GM12878 (cell line): ENCODE results near the gene MYBPC2. TPM values are rescaled to one million over a fixed set of nuclear protein-coding genes. Genes with fewer than 3 reads are reported as not detected.

Source experiments
- ATAC-seq: fragments of 200-7000 bp; cut with Tn5 transposase; 3 replicates; pipeline ENCODE4 v1.9.1; 2020; ENCODE audit warnings: mild to moderate bottlenecking, moderate library complexity
- BruUV-seq: library from RNA; stranded (reverse); fragments of 400-500 nt; replicated peaks from 2 replicates; lab custom pipeline; 2021; lab: Mats Ljungman, UMichigan
- CTCF ChIA-PET: fragments of 300-600 bp; sonication (Branson Sonifier 250); formaldehyde crosslinking; extraction: SDS; loops from one replicate; lab custom pipeline; 2021; ENCODE audit warnings: inconsistent platforms; lab: Yijun Ruan, JAX
- POLR2A ChIA-PET: fragments of 350-600 bp; formaldehyde crosslinking; extraction: SDS; loops from one replicate; lab custom pipeline; 2021; ENCODE audit warnings: inconsistent platforms; lab: Charles Lee
- RAD21 ChIA-PET: fragments of 300-600 bp; sonication (Branson Sonifier 250); formaldehyde crosslinking; loops from one replicate; lab custom pipeline; 2023; ENCODE audit warnings: antibody characterized with exemption; ENCODE audit not compliant: unreplicated experiment; lab: Charles Lee
- SMC1A ChIA-PET: fragments of 300-600 bp; sonication (Branson Sonifier 250); formaldehyde crosslinking; loops from one replicate; lab custom pipeline; 2023; ENCODE audit not compliant: unreplicated experiment, uncharacterized antibody; lab: Charles Lee
- DNase-seq: peaks from one replicate; pipeline ENCODE4 v3.0.0-alpha.2; 2011; ENCODE audit warnings: low read depth, low spot score
- FAIRE-seq: peaks from 3 replicates; lab custom pipeline; 2011; peaks lifted over from hg19 to GRCh38; lab: Jason Lieb, UNC
- H2AFZ ChIP-seq: 2 replicates; pipeline ENCODE4 v1.6.0; 2011; ENCODE audit warnings: low read depth, low read length, control low read depth; ENCODE audit not compliant: control insufficient read depth
- H3K27ac ChIP-seq: 2 replicates; pipeline ENCODE4 v1.5.1; 2011; ENCODE audit warnings: control low read depth; ENCODE audit not compliant: control insufficient read depth, insufficient read depth
- H3K27me3 ChIP-seq, 2 experiments: replicated peaks in 1 of 2; 2 replicates each; pipeline versions ENCODE4 v1.6.0 to v1.6.1; 2011; ENCODE audit warnings: low read length in 1 of 2; ENCODE audit not compliant: control insufficient read depth in 2 of 2, insufficient read depth in 2 of 2
- H3K36me3 ChIP-seq, 2 experiments: 2 replicates each; pipeline ENCODE4 v1.5.1; 2011; ENCODE audit warnings: low read length in 1 of 2; ENCODE audit not compliant: control insufficient read depth in 2 of 2, insufficient read depth in 2 of 2
- H3K4me1 ChIP-seq: 2 replicates; pipeline ENCODE4 v1.6.1; 2011; ENCODE audit warnings: mild to moderate bottlenecking, low read length, moderate library complexity, mixed read lengths; ENCODE audit not compliant: control insufficient read depth, insufficient read depth
- H3K4me2 ChIP-seq: 2 replicates; pipeline ENCODE4 v1.6.0; 2011; ENCODE audit warnings: control low read depth; ENCODE audit not compliant: control insufficient read depth, insufficient read depth
- H3K4me3 ChIP-seq: fragments of 200-600 bp; sonication (generic); 2 replicates; pipeline ENCODE4 v1.5.1; 2016
- H3K79me2 ChIP-seq: 2 replicates; pipeline ENCODE4 v1.6.0; 2011; ENCODE audit warnings: low read length; ENCODE audit not compliant: control insufficient read depth, insufficient read depth
- H3K9ac ChIP-seq: 2 replicates; pipeline ENCODE4 v1.8.0; 2011; ENCODE audit warnings: low read length, control low read depth, mixed read lengths; ENCODE audit not compliant: control insufficient read depth, insufficient read depth
- H3K9me3 ChIP-seq: replicated peaks from 3 replicates; pipeline ENCODE4 v1.5.1; 2011; ENCODE audit warnings: mild to moderate bottlenecking, low read length; ENCODE audit not compliant: control insufficient read depth, insufficient read depth
- H4K20me1 ChIP-seq: 2 replicates; pipeline ENCODE4 v1.6.0; 2011; ENCODE audit not compliant: control insufficient read depth, insufficient read depth
- ASH2L ChIP-seq: fragments of 300-600, 200-600 bp; sonication (generic); IDR thresholded peaks from 2 replicates; pipeline ENCODE4 v1.6.1; 2017; ENCODE audit warnings: low read depth, mild to moderate bottlenecking, borderline replicate concordance
- BCL11A ChIP-seq: IDR thresholded peaks from 2 replicates; pipeline ENCODE4 v1.6.1; 2011; ENCODE audit warnings: low read depth, low read length
- BCL3 ChIP-seq: IDR thresholded peaks from 2 replicates; pipeline ENCODE4 v1.6.1; 2011; ENCODE audit warnings: borderline replicate concordance, low read depth, mild to moderate bottlenecking, moderate library complexity, low read length; ENCODE audit not compliant: insufficient read depth, poor library complexity, severe bottlenecking
- CHD4 ChIP-seq: fragments of 200-600 bp; sonication (generic); IDR thresholded peaks from 2 replicates; pipeline ENCODE4 v1.6.1; 2016; ENCODE audit warnings: mild to moderate bottlenecking
- MTA2 ChIP-seq: fragments of 450-650 bp; IDR thresholded peaks from 2 replicates; pipeline ENCODE4 v1.6.1; 2016; ENCODE audit warnings: low read depth, mild to moderate bottlenecking, moderate library complexity
- MYB ChIP-seq: fragments of 150-350 bp; IDR thresholded peaks from 2 replicates; pipeline ENCODE4 v1.6.1; 2014; ENCODE audit warnings: mild to moderate bottlenecking, low read depth, low read length, borderline replicate concordance
- NFYA ChIP-seq: IDR thresholded peaks from 2 replicates; pipeline ENCODE4 v1.6.1; 2011; ENCODE audit warnings: low read depth, mild to moderate bottlenecking, low read length, improper control_type of control experiment, borderline replicate concordance
- NR2C2 ChIP-seq: IDR thresholded peaks from 2 replicates; pipeline ENCODE4 v1.6.1; 2011; ENCODE audit warnings: borderline replicate concordance, low read depth; ENCODE audit not compliant: control insufficient read depth, insufficient read length
- PAX5 ChIP-seq: IDR thresholded peaks from 2 replicates; pipeline ENCODE4 v1.6.1; 2011; ENCODE audit warnings: low read depth, low read length, borderline replicate concordance
- SIX5 ChIP-seq: IDR thresholded peaks from 2 replicates; pipeline ENCODE4 v1.6.1; 2011; ENCODE audit warnings: mild to moderate bottlenecking, low read depth, low read length, moderate library complexity; ENCODE audit not compliant: severe bottlenecking
- SPI1 ChIP-seq: IDR thresholded peaks from 2 replicates; pipeline ENCODE4 v1.6.1; 2011; ENCODE audit warnings: low read depth, mild to moderate bottlenecking, low read length, moderate library complexity, borderline replicate concordance; ENCODE audit not compliant: insufficient read depth
- SREBF1 ChIP-seq: IDR thresholded peaks from 2 replicates; pipeline ENCODE4 v1.6.1; 2012; ENCODE audit warnings: mild to moderate bottlenecking, low read length
- ZBED1 ChIP-seq: IDR thresholded peaks from 2 replicates; pipeline ENCODE4 v1.6.1; 2016; ENCODE audit warnings: borderline replicate concordance
- ZBTB11 ChIP-seq: fragments of 450-650 bp; formaldehyde crosslinking; IDR thresholded peaks from 2 replicates; pipeline ENCODE4 v1.5.0; 2022; ENCODE audit warnings: mild to moderate bottlenecking, missing genetic modification characterization
- ZBTB33 ChIP-seq: fragments of 450-650 bp; IDR thresholded peaks from 2 replicates; pipeline ENCODE4 v1.6.1; 2017; ENCODE audit warnings: mild to moderate bottlenecking
- ZNF274 ChIP-seq: IDR thresholded peaks from one replicate; pipeline ENCODE4 v1.8.0; 2011; ENCODE audit not compliant: insufficient read length, insufficient read depth
- WGBS: methylation state at CpG from one replicate; pipeline ENCODE4 v1.1.6; 2016; ENCODE audit warnings: low lambda C conversion rate; ENCODE audit not compliant: insufficient replicate concordance, insufficient coverage; ENCODE audit errors: missing lambda C conversion rate; 5-methylcytosine and 5-hydroxymethylcytosine counted together
- in situ Hi-C: fragments of 300-500 bp; cut with MboI; formaldehyde crosslinking; loops from 9 replicates; pipeline ENCODE4 v1.14.3; 2018; ENCODE audit warnings: mixed read lengths
- intact Hi-C: fragments of 100-400 bp; cut with micrococcal nuclease; formaldehyde crosslinking; loops from one replicate; pipeline ENCODE4 v1.14.2; 2022; ENCODE audit not compliant: unreplicated experiment
- polyA plus RNA-seq, 11 experiments: library from polyadenylated mRNA; depleted of rRNA in 4 of 11; unstranded in 6 of 11; stranded (reverse) in 5 of 11; fragments of >200 nt; fragmentation: Nextera tagmentation in 4 of 11; fragmentation: Illumina TruSeq in 1 of 11; extraction: Ambion mirVana in 4 of 11; extraction: Trizol in 1 of 11; gene quantifications; 1 replicate in 1 of 11; 2 replicates in 10 of 11; pipeline versions ENCODE4 v1.2.1 to v1.2.3, GENCODE V29; 2011 to 2016; ENCODE audit warnings: inconsistent platforms in 2 of 11, missing spikeins in 2 of 11, low read depth in 1 of 11
- total RNA-seq, 4 experiments: library from RNA; depleted of rRNA in 3 of 4; stranded (reverse); fragments of >200 nt in 3 of 4; fragmentation: Illumina TruSeq in 1 of 4; extraction: Trizol in 1 of 4; gene quantifications; 2 replicates each; pipeline versions ENCODE4 v1.2.1 to v1.2.3, GENCODE V29; 2013 to 2021
- TF ChIP-seq, protein P1 (sequence below): IDR thresholded peaks from 2 replicates; pipeline ENCODE4 v1.6.1; 2011; ENCODE audit warnings: low read depth, low read length, improper control_type of control experiment, borderline replicate concordance

Gene MYBPC2
- total and polyA plus RNA-seq, 10 of the 15 experiments (the other 5 are each of a cell fraction or from before 2014, with no cell fraction given), result 0.09 to 2.6 (median 0.61) TPM

GRCh38 chr19:50466706-50467039 lies 34.0 kb downstream of the MYBPC2 start:
- Histone ChIP-seq H3K9me3 (no peaks in the 10 kb centered on the region), H3K27ac (no peak overlapping the region), H3K4me2 (no peak overlapping the region), H3K9ac (no peak overlapping the region), H3K4me1 (0 out of 2 replicates have a peak, but pooled peaks cover under 1% of the 10 kb centered on the region), H3K36me3 (no peaks in the 10 kb centered on the region), H2AFZ (no peak overlapping the region), H3K79me2 (no peaks in the 10 kb centered on the region), H3K27me3 (no peaks in the 10 kb centered on the region), H3K4me3 (no peak overlapping the region), H4K20me1 (no peaks in the 10 kb centered on the region)
- CTCF ChIA-PET, result interaction anchor here (0.6 to 1.5 kb wide), 3 partner anchors 98 to 470 kb away, joined by 3 to 6 read pairs (median 4); no protein-coding TSS in a partner anchor
- TF ChIP-seq ZBED1 (no peak), SIX5 (no peak), MTA2 (no peak), ASH2L (no peak), ZNF274 (no peak), ZBTB33 (no peak), NR2C2 (no peak), BCL11A (no peak), NFYA (no peak), SREBF1 (no peak), CHD4 (no peak), SPI1 (no peak), ZBTB11 (CRISPR knock-in tag) (no peak), PAX5 (no peak), MYB (no peak), BCL3 (no peak)
- TF ChIP-seq, protein P1, sequence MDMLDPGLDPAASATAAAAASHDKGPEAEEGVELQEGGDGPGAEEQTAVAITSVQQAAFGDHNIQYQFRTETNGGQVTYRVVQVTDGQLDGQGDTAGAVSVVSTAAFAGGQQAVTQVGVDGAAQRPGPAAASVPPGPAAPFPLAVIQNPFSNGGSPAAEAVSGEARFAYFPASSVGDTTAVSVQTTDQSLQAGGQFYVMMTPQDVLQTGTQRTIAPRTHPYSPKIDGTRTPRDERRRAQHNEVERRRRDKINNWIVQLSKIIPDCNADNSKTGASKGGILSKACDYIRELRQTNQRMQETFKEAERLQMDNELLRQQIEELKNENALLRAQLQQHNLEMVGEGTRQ, result no peak
- no peak for DNase-seq
- 60% methylated on average over 11 of the region's 11 CpGs for WGBS
- no peak for ATAC-seq
- SMC1A ChIA-PET, result interaction anchor here (0.9 kb wide), 1 partner anchor 109 kb away, joined by 3 read pairs; no protein-coding TSS in a partner anchor
- no TSS peak for BruUV-seq
- FAIRE-seq, result no peak
- intact Hi-C loops (no loop called here), in situ Hi-C loops (no loop called here)
- RAD21 ChIA-PET, result no interaction called here
- POLR2A ChIA-PET, result no interaction called here
